ENCODE data around the gene PLXNA2.

The PLXNA2 gene

DNA sequence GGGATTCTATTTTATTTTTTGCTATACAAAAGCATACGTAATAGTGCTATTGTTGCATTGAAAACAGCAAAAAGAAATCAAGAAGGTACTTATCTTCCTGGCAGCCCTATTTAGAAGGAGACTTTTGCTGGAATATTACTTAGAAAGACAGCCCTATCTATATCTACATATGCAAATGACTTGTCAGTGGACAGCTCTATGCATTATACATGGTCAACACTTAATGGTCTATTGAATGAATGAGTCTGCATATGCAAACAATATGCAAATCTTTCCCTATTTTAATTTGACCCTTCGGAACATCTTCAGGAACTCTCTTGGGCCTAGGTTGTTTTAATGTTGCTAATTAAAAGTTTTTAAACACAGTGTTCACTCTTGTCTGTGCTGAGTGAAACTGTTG is 110.8 kb downstream of the PLXNA2 start:
- no peak for FAIRE-seq

DNA sequence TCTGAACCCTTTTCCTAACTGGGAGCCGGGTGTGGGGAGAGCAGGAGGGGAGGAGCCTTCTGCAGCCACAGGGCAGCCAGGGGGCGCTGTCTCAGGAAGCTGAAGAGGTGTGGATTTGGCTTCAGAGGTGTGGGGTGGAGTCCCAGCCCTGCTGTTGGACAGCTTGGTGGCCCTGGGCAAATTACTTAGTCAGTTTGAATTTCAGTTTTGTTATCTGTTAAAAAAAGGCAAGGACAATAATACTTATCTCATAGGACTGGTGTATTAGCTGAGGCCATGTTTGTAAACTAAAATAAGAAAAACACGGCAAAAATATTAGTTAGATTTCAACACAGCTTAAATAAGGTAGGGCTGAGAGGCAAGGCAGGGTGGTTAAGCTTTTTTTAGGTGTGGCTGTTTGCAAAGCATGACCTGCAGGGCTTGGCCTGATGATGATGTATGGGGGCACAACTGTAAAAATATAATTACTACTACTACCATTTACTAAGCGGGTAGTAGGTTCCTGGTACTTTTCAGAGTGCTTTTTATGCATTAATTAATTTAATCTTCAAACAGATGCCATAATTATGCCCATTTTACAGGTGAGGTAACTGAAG is 111.8 kb downstream of the PLXNA2 start:
- FAIRE-seq = no peak

DNA sequence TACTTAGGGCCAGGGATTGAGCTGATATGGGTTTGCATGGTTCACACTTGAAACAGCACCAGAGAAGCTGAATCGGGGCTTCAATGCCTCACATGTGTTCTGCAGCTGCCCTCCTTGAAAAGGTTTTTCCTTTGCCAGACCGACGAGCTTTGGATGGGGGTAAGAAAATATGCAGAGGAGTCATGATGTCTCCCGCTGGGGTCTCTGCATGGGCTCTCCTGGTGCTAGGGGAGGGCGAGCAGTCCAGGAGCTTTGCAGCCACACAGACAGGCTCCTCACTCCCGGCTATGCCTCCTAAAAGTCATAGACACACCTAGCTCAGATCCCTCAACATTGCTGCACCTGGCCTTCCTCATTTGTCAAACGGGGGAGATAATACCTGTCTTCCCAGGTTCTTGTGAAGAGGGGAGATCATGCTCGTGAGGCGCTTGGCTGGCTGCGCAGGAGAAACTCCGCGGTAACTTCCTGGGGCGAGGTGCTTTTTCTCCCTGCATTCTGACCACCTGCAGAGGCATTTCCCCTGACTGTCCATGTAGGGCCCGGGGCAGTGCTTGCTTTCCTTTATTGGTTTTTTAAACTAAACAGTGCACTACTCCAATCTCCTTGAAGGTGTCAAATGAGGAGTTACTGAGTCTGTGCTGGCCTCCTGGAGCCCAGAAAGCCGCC is 112.4 kb downstream of the PLXNA2 start:
- FAIRE-seq = no peak

DNA sequence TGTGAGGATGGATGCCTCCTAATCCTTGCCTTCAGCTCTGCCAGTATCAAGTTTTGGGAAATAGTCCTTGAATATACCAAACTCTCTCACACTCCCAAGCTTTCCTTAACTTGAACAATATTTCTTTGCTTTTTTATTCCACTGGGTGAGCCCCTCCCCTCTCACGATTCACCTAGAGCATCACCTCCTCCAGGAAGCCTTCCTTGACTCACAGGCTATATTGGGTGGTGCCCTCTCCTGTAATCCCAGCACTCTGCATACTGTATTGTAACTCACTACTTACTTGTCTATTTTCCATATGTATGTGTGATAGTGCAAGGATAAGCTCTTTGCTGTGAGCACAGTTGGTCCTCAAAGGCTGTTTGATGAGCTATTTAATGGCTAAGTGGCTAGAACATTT is 114.7 kb downstream of the PLXNA2 start:
- no peak for FAIRE-seq

DNA sequence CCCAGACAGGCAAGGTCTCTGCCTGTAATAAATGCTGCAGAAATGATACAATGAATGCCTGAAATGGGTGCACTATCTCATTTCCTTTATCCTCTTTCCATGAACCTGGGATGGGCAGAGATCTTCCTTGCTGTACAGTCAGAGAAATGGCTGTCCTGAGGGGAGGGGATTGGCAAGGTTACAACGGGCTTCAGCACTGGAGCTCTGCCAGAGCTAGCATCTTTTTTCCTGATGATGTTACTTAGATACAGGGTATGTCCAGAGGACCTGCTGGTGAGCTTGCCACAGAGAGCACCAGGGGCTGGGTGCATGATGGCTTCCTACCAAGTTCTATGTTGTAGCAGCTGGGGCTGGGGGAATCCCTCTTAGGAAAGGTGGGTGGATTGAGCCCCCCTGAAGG is 115.1 kb downstream of the PLXNA2 start:
- FAIRE-seq = no peak

DNA sequence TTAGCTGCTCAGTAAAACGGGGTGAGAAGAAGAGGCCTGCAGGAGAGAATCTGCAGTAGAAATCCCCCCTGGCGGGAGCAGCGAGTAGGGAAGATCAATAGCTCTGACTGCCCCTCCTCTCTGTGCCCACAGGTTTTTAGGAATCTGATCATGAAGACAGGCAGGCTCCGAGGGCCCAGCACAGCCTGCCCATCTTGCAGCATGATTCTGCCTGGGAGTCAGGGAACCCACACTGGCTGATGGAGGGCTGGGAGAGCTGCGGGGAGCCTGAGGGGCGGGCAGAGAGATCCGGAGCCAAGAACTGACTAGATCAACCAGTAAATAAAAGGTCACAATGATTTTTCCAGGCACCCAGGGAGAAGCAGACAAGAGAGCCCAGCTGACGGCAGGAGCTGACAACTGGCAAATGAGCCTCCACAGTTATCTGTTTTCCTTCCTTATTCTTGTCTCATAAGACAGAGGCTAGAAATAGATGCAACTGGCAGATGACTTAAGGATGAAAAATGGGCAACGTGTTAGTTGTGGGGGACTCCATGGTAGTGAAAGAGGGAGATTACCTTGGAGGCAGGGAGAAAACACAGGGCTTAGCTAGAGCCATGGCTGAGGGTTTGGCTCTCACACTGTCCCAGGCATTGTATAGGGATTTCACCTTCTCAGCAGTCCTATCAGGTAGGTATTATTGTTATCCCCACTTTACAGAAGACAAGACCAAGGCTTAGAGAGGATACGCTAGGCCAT is 116.2 kb downstream of the PLXNA2 start:
- no peak for FAIRE-seq

DNA sequence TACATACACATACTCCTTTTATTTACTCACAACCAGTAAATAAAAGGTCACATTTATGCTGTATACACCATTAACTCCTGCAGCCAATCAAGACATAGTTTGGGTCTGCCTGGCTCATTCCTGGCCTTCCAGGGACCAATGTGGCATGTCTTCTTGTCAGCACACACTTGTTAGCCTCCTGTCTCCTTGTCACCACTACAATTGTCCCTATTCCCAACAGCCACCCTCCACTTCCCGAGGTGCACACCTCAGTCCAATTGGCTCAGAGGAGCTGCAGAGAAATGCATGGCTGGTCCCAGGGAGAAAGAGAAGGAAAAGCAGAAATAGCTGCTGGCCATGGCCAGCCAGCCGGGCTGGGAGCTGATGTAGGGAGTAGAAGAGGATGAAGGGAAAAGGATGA is 116.9 kb downstream of the PLXNA2 start:
- no peak for FAIRE-seq

DNA sequence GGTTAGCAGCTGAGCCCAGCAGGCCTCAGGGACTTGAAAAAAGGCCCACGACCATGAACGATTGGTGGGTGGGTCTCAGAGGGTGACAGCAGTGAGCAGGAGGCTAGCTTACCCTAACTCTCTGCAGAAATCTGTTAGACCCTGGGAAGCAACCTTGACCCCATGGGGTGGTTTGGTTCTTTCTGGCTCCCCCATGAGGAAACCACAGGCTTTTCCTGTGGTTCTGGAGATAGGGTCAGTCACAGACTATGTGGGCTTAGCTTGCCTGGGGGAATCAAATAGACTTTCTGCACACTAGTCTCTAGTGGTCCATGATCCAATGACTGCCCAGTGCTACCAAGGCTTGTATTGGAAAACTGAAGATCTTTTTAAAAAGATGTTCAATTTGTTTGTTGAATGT is 118.1 kb downstream of the PLXNA2 start:
- FAIRE-seq = no peak

DNA sequence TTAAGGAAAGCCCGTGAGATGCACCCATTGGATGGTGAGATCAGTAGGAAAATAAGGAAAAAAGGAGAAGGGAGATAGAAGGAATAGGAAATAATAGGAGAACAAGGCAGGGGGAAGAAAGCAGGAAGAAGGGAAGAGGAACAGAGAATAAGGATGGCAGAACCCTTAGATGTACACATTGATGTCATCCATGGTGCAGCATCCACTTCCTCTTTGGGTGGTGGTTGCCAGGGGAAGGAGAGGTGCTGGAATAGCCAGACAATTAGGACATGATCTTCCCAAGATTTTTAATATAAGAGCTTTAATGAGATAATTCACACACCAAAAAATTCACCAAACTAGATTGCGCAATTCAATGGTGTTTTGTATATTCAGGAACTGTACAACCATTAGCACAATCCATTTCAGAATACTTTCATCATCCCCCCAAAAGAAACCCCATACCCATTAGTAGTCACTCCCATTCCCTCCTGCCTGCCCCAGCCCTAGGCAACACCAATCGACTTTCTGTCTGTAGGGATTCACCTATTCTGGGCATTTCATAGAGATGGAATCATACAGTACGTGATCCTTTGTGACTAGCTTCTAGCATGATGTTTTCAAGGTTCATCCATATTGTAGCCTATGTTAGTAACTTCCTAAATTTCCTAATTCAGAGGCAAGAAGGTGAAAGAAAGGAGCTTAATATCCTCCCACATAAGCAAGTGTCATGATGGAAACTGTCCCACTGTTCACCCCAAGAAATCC is 121.4 kb downstream of the PLXNA2 start:
- FAIRE-seq = no peak

DNA sequence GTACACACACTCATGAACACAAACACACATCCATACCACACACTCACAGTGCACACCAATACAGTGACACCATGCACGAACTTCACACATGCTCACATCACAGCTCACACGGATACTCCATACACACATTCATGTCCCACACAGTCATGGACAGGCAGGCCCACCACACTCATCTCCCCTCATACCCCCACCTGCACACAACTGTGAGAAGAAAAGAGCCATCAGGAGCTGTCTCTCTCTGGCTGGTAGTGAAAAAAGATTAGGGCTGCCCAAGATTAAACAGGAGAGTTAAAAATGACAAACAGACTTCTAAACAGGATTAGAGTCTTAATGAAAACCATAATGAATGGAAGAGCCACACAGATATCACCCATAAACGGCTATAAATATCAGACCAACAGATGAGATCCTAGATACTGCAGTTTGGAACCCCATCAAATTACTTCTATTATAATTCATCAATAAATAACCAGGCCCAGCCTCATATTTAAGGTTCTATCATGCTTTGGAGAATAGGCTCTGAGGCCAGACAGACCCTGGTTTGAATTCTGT is 122.3 kb downstream of the PLXNA2 start:
- FAIRE-seq = no peak

DNA sequence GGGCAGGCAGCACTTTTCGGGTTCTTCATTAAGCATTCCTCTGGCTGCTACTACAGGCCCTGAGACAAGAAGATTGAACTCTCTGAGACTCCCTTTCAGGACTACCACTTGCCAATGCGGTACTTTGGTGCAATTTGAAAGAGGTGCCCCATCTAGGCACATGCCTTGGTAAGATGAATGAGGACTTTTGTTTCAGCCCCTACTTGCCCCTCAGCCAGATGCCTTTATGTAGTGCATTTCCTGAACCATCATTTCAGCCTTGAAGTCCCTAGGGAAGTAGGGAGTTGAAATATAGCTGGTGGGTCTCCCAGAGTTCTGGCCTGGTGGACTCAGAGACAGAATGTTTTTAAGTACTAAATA is 123.8 kb downstream of the PLXNA2 start:
- FAIRE-seq = no peak

DNA sequence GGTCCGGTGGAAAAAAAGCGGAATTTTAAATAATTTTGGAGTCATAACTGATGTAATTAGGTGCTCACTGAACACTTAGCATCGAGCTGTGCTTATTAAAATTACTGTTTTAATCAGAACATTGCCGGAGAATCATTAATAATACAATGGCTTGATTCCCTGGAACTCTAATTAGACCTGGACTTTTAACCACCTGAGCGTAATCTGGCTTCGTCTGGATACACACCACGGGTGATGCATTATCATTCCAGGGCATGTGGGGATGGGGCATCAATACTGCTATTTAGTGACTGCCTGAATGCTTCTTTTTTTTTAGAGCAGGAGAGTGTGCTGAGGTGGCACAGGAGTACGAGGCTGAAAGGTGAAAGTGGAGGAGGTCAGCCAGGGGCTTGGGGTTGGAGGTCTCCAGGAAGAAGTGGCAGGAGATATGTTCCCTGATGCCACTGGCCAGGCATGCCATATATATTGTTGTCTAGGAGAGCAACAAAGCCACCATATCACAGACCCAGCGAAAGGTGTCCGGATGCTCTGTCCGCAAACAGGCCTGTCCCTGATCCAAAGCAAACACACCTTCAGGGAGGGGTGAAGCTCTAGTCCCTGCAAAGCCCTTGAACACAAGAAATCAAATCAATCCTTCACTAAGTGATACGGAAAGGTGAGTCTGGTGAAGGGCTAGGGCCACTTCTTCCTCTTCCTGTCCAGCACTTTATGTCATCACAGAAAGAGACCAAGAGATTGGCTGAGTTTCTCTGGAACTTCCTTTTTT is 125.2 kb downstream of the PLXNA2 start:
- FAIRE-seq = no peak

DNA sequence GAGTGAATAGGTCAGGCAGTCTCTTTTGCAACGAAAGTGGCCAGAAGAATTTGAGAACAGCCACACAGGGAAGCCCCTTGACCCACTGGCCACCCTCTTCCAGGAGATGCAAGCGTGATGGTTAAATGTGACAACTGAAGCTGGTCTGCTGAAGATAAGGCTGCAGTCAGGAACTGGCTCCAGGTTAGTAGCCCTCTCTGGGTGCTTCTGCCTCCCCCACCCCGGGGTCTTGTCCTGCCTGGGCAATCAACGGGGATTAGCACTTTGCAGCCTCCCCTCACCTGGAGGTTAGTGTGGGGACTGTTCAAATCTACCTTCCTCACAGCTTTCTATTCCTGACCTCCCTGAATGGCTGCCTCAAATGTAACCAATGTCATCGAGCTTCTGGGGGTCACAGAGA is 125.9 kb downstream of the PLXNA2 start:
- no peak for FAIRE-seq

DNA sequence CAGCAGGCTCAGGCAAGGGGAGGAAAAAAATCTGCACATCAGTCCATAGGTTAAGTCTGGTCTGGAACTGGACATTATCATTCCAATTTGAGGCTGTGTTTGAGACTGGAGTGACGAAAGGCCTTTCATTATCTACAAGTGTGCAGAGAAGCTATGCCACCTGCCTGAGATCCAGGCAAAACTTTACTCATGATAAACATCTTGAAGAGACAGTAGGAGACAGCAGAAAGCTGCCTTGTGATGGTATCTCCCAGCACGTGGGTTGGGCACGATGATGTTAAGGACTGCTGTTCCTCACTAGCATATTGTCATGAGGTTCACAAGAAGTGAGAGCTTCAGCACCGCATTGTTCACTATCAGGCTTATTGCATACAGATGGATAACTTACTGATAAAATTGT is 126.4 kb downstream of the PLXNA2 start:
- FAIRE-seq = no peak

DNA sequence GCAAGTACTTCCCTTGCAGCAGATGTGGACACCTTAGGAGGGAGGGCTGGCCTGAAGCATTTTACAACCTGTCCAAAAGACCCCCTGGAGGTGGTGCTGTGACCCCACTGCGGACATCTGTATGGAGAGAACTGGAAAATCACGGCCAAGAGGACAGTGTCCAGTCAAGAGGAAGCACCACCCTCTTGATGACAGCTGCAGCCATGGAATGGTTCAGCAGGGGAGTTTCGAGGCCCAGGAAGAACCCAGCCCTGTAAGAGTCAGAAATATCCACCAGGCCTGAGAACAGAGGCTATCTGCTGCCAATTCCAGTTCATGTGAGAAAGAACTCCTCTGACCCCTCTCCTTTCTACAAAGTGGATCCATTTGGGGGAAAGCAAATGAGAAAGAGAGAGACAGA is 126.8 kb downstream of the PLXNA2 start:
- no peak for FAIRE-seq

DNA sequence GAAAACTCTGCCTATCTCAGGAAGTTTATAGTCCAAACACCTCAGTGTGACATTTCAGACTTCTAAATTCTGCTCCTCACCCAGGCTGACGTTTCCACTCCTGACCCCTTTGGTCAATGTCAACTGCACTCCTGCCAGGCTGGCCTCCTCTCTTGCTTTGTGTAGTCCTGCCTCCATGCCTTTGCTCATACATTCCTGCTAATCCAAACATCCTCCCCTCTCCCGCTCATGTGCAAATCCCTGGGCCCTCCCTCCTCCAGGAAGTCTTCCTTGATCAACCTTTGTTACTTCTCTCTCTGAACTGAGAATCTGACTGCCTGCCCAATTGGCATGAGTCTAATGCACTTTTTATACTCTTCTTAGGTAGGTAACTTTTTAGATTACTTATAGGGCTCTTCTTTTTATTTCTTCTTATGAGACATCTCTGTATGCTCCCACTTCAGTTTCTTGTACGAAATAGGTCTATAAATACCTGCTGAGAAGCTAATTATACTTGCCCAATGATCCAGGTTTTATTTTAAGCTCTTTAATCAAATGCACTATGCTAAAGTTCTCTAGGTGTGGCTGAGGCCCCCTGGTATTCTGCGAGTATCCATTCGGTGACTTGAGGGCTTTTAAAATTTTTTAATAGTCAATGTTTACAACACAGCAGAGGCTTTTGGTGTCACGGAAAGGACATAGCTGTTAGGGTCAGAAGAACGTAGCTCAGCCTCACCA is 128.1 kb downstream of the PLXNA2 start:
- FAIRE-seq = no peak

DNA sequence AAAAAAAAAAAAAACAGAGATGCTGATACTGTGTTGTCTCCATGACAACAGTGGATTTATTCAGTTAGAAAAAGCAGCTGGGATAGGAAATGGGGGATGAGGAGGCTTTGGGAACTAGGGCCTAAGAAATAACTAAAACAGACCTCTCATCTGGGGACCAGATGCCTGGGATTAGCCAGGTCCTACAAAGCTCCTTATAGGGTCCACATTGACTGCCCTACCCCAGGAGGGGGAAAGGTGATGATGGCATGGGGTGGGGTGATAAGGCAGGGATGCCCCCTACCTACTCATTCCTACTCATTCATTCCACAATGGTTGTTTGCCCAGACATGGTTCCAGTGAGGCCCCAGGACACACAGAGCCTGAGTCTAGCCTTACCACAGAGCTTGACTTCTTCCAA is 131.2 kb downstream of the PLXNA2 start:
- FAIRE-seq = no peak

DNA sequence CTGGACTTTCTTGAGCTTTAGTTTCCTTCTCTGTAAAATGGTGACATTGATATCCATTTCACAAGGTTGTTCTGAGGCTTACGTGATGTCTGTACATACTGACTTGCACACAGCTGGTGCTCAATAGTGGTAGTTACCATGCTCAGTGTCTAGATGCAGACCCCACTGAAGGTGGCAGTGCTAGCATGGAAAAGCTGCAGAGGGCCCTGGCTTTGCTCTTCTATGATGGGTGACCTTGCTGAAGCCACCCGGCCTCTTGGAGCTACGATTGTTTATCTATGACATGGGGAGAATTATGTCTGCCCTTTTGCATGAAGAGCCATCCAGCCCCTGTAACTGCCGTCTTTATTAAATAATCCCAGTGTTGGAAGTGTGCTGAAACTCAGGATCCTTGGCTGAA is 131.8 kb downstream of the PLXNA2 start:
- FAIRE-seq = no peak

DNA sequence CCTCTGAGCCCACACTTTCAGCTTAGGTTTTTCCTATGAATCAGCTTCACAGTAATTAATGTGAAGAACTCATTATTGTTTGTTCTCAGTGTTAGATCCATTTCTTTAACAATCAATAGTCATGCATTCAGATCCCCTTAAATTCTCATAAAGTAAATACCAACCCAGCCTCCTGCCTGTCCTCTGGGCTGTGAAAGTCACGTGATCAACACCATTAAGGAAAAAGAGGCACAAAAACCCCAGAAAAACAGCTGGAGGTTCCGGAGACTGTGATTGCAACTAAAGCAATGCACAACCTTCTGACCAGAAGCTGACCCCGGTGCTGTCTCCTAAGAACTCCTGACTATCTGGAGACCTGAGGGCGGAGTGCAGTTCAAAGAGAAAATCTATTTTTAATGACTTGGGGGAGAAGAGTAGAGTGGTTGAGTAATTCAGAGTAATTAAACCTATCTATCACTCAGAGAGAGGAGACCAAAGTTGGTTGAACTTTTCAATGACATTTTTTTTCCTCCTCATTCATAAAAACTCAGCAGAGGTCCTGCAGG is 132.5 kb downstream of the PLXNA2 start:
- no peak for FAIRE-seq

DNA sequence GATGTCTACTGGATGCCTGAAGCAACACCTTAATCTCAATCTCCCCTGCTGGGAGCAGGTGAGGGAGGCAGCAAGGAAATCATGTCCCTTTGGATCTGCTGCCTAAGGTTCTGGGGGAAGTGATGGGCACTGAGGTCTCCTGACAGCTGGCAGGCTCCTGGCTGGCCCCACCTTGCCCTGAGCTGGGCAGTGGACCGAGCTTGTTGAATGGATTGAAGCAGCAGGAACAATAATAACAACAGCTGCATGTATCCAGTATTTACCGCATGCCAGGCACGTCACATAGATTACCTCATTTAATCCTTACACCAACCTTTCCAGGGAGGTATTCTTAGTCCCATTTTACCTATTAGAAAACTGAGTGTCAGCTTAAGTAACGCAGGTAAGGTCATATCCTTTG is 133.9 kb downstream of the PLXNA2 start:
- FAIRE-seq = no peak

DNA sequence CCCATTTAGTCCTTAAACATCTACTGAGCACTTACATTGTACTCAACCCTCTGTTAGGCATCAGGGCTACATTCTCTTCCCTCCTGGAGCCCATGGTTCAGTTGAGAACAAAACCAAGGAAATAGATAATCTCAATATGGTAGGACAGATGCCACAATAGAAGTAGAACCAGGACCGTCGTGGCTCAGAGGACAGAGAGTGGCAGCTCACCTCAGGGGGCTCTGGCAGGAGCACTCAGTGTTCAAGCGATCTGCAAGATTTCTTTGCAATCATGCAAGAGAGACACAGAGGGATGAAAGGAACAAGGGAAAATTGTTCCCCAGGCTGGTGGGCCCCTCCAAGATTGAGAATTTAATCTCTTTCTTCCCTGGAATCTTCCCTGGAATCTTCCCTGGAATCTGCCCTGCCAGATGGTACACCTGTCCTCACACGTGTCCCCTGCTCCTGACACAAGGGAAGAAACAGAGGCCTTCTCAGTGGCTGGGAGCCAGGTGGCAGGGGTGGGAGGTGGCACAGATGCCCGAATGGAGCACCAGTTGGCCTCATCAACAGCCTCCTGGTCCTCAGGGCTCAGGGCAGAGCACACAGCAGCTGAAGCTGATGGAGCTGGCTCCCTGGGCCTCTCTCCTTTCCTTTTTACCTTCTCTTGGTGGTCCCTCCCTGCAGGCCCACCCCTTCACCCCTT is 135.4 kb downstream of the PLXNA2 start:
- FAIRE-seq = no peak
